Mesendoderm (in vitro differentiated cells): ENCODE data around the gene SETD7.

ENCODE experiments used
- DNase-seq: peaks from one replicate; pipeline ENCODE4 v3.0.0; 2013
- H2AK5ac ChIP-seq: 2 replicates; pipeline ENCODE4 v1.6.1; 2013; ENCODE audit warnings: low read length, inconsistent platforms
- H2BK120ac ChIP-seq: 2 replicates; pipeline ENCODE4 v1.6.1; 2013; ENCODE audit warnings: low read depth, mild to moderate bottlenecking, low read length, moderate library complexity, mixed read lengths
- H2BK15ac ChIP-seq: replicated peaks from 2 replicates; pipeline ENCODE4 v1.6.1; 2013; ENCODE audit warnings: low read depth, mild to moderate bottlenecking, moderate library complexity
- H2BK5ac ChIP-seq: 2 replicates; pipeline ENCODE4 v1.6.1; 2013; ENCODE audit warnings: low read length, inconsistent platforms
- H3K18ac ChIP-seq: 2 replicates; pipeline ENCODE4 v1.6.1; 2013; ENCODE audit warnings: mild to moderate bottlenecking, low read length, mixed read lengths
- H3K23ac ChIP-seq: one replicate; pipeline ENCODE4 v1.6.1; 2013; ENCODE audit warnings: low read length
- H3K27ac ChIP-seq: 2 replicates; pipeline ENCODE4 v1.5.1; 2013; ENCODE audit warnings: low read depth, mild to moderate bottlenecking, inconsistent platforms, low read length, moderate library complexity
- H3K27me3 ChIP-seq: 2 replicates; pipeline ENCODE4 v1.6.1; 2013; ENCODE audit warnings: low read length, control low read depth, mild to moderate bottlenecking, inconsistent platforms; ENCODE audit not compliant: insufficient read depth, poor library complexity
- H3K36me3 ChIP-seq: 2 replicates; pipeline ENCODE4 v1.6.1; 2013; ENCODE audit warnings: low read length, inconsistent platforms; ENCODE audit not compliant: control insufficient read depth, insufficient read depth
- H3K4ac ChIP-seq: one replicate; pipeline ENCODE4 v1.6.1; 2013; ENCODE audit warnings: low read depth, mild to moderate bottlenecking, low read length, moderate library complexity
- H3K4me1 ChIP-seq: 2 replicates; pipeline ENCODE4 v1.6.1; 2013; ENCODE audit warnings: low read depth, low read length, inconsistent platforms; ENCODE audit not compliant: control insufficient read depth
- H3K4me2 ChIP-seq: 2 replicates; pipeline ENCODE4 v1.6.1; 2013; ENCODE audit warnings: low read length
- H3K4me3 ChIP-seq: 2 replicates; pipeline ENCODE4 v1.5.1; 2013; ENCODE audit warnings: mild to moderate bottlenecking, low read length
- H3K56ac ChIP-seq: one replicate; pipeline ENCODE4 v1.6.1; 2013; ENCODE audit warnings: low read length
- H3K79me1 ChIP-seq: 2 replicates; pipeline ENCODE4 v1.6.1; 2013; ENCODE audit warnings: low read length, inconsistent platforms
- H3K79me2 ChIP-seq: 2 replicates; pipeline ENCODE4 v1.6.1; 2013; ENCODE audit warnings: mild to moderate bottlenecking, low read length; ENCODE audit not compliant: control insufficient read depth, insufficient read depth
- H3K9ac ChIP-seq: 2 replicates; pipeline ENCODE4 v1.6.1; 2013; ENCODE audit warnings: low read length, inconsistent platforms
- H4K5ac ChIP-seq: one replicate; pipeline ENCODE4 v1.6.1; 2013; ENCODE audit warnings: low read length
- H4K8ac ChIP-seq: one replicate; pipeline ENCODE4 v1.6.1; 2013; ENCODE audit warnings: low read depth, mild to moderate bottlenecking, control low read depth, low read length, moderate library complexity
- WGBS: extraction: QIAGEN DNeasy Blood & Tissue Kit; methylation state at CpG from one replicate; pipeline ENCODE4 v1.1.7; 2013; ENCODE audit warnings: low lambda C conversion rate, missing lambda C conversion rate; ENCODE audit not compliant: insufficient coverage; ENCODE audit errors: extremely low coverage; 5-methylcytosine and 5-hydroxymethylcytosine counted together

The SETD7 gene

DNA sequence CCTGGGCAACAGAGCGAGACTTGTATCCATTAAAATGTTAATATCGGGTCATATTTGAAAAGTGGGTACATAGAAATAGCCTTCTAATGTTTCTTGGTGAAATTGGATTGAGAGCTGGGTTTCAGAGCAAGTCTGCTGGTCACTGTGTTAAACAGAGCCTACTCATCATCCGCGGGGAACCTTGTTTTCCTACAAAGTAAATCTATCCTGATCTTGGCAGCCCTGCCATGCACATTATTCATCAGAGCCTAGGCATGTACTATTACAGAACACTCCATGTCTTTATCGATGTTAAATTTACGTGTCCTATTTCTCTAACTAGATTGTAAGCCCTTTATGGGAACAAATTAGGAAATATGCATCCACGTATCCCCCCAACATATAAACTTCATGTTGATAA is 18.7 kb downstream of the SETD7 start:
- no peak overlapping the region for H2BK120ac ChIP-seq

DNA sequence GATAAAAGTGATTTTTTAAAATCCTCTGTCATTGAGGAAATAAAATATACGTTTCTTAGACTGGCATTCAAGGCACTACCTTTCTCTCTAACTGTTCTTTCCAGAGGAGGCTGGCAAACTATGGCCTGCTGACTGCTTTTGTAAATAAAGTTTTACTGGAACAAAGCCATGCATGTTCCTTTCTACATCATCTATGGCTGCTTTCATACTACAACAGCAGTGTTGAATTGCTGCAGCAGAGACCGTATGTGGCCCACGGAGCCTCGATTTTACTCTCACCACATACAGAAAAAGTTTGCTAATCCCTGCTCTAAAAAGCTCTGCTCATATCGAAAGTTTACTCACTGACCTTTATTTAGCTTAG is 20.2 kb downstream of the SETD7 start:
- WGBS, result no CpG with 5 or more reads among the region's 5 CpGs
- Histone ChIP-seq H3K4me3 (no peak overlapping the region), H2AK5ac (no peak overlapping the region), H3K18ac (no peak overlapping the region), H3K79me1 (no peaks in the 10 kb centered on the region), H2BK5ac (no peak overlapping the region), H3K4me1 (no peaks in the 10 kb centered on the region), H4K5ac (no peak overlapping the region), H3K4ac (no peak overlapping the region), H3K4me2 (no peak overlapping the region), H3K27me3 (no peaks in the 10 kb centered on the region), H3K79me2 (no peaks in the 10 kb centered on the region), H3K36me3 (no peaks in the 10 kb centered on the region), H2BK120ac (no peak overlapping the region), H3K9ac (no peak overlapping the region), H3K23ac (no peak overlapping the region), H3K27ac (no peak overlapping the region), H2BK15ac (no peak overlapping the region), H3K56ac (no peak overlapping the region), H4K8ac (no peak overlapping the region)
- DNase-seq, result no peak

More for the DNA sequence above, 18.7 kb downstream of the SETD7 start:
- Histone ChIP-seq H3K23ac (no peak overlapping the region), H2AK5ac (no peak overlapping the region), H4K5ac (no peak overlapping the region), H3K27me3 (no peaks in the 10 kb centered on the region), H2BK15ac (no peak overlapping the region), H3K9ac (no peak overlapping the region), H3K4ac (no peak overlapping the region), H3K4me1 (no peaks in the 10 kb centered on the region), H3K27ac (no peak overlapping the region), H4K8ac (no peak overlapping the region), H3K56ac (no peak overlapping the region), H3K79me2 (no peaks in the 10 kb centered on the region), H3K79me1 (no peaks in the 10 kb centered on the region), H3K4me2 (no peak overlapping the region), H3K18ac (no peak overlapping the region), H3K4me3 (no peak overlapping the region), H3K36me3 (no peaks in the 10 kb centered on the region), H2BK5ac (no peak overlapping the region)
- DNase-seq, result no peak
- no CpG with 5 or more reads among the region's 7 CpGs for WGBS

DNA sequence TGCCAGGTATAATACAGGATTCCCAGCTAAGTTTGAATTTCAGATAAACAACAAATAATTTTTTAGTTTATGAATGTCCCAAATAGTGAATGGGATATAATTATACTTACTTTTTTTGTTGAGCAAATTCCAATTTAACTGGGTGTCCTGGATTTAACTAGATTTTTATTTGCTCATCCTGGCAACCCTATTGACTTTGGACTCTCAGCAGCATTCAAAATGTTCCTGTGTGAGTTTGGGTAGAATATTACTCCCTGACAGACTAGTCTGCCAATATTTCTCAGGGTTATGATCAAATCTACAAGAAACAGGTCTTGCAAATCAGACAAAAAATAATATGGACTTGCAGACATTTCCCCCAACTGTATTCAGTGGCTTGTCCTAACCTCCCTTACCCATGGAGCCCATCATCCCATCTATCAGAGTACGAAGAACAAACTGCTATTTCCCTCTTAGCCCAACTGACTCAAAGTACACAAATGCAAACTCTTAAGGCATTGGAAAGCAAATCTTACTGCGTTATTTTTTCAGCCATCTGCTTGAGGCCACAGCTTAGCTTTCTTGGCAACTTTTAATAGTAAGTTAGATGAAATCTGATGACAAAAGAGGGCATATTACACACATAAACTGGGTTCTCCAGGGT is 20.7 kb downstream of the SETD7 start:
- no peak overlapping the region for H4K5ac ChIP-seq
- H2BK5ac ChIP-seq, result no peak overlapping the region
- H3K23ac ChIP-seq, result no peak overlapping the region
- H3K4ac ChIP-seq, result no peak overlapping the region
- H3K27ac ChIP-seq, result no peak overlapping the region
- H3K79me1 ChIP-seq, result no peaks in the 10 kb centered on the region
- H3K79me2 ChIP-seq, result no peaks in the 10 kb centered on the region
- no peak overlapping the region for H2AK5ac ChIP-seq
- no peak overlapping the region for H2BK15ac ChIP-seq
- no peak overlapping the region for H3K18ac ChIP-seq
- H2BK120ac ChIP-seq, result no peak overlapping the region
- no peak overlapping the region for H4K8ac ChIP-seq
- no peak overlapping the region for H3K9ac ChIP-seq
- H3K27me3 ChIP-seq, result no peaks in the 10 kb centered on the region
- DNase-seq, result no peak
- no peak overlapping the region for H3K4me3 ChIP-seq
- H3K4me2 ChIP-seq, result no peak overlapping the region
- WGBS, result no CpG with 5 or more reads among the region's 2 CpGs
- no peaks in the 10 kb centered on the region for H3K36me3 ChIP-seq
- no peak overlapping the region for H3K56ac ChIP-seq
- H3K4me1 ChIP-seq, result no peaks in the 10 kb centered on the region

DNA sequence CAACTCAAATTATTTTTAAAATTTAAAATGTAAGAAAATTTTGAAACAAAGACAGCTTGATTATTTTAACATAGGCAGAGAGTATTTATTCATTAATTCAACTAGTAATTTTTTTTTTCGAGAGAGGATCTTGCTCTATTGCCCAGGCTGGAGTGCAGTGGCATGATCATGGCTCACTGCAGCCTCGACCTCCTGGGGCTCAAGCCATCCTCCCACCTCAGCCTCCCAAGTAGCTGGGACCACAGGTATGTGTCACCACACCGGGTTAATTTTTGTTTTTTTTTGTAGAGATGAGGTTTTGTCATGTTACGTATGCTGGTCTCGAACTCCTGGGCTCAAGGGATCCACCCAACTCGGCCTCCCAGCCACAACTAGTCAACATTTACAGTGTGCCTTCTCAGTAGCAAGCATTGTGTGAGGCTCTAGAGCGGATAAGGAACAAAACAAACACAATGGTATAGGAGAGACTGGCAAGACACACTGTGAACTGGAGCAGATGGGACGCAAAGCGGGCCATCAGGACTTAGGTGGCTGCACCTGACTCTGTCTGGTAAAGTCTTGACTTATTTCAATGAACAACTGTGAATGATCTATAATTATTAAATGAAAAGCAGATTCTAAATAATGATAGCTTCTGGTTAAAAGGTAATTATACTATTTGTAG is 21.6 kb downstream of the SETD7 start:
- Histone ChIP-seq H4K8ac (no peak overlapping the region), H3K36me3 (no peaks in the 10 kb centered on the region), H4K5ac (no peak overlapping the region), H2AK5ac (no peak overlapping the region), H3K4ac (no peak overlapping the region), H3K79me2 (no peaks in the 10 kb centered on the region), H3K23ac (no peak overlapping the region), H3K27ac (no peak overlapping the region), H3K27me3 (no peaks in the 10 kb centered on the region), H3K4me2 (no peak overlapping the region), H2BK5ac (no peak overlapping the region), H3K4me3 (no peak overlapping the region), H2BK120ac (no peak overlapping the region), H3K4me1 (no peaks in the 10 kb centered on the region), H3K79me1 (no peaks in the 10 kb centered on the region), H3K9ac (no peak overlapping the region), H3K56ac (no peak overlapping the region), H3K18ac (no peak overlapping the region), H2BK15ac (no peak overlapping the region)
- WGBS, result no CpG with 5 or more reads among the region's 9 CpGs
- no peak for DNase-seq

DNA sequence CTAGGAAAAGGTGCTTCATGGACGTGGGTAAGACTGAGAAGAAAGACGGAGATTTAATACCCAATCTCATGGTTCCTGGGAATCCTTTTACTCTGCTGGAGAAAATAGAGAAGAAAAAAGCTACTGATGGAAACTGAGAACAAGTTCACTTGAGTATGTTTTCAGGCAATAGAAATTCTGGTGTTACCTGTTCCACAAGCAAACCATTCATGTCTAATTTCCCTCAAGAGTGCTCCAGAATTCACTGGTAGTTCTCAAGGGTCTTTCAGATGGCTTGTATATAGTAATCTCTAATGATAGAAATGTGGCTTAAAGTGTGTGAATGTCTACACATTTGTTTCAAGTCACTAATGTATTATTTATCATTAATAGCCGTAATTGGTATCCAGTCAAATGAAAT is 22.5 kb downstream of the SETD7 start:
- Histone ChIP-seq H2BK15ac (no peak overlapping the region), H3K4me3 (no peak overlapping the region), H3K9ac (no peak overlapping the region), H3K4me1 (no peaks in the 10 kb centered on the region), H3K36me3 (no peaks in the 10 kb centered on the region), H3K18ac (no peak overlapping the region), H3K4ac (no peak overlapping the region), H3K23ac (no peak overlapping the region), H3K79me1 (no peaks in the 10 kb centered on the region), H4K5ac (no peak overlapping the region), H2BK5ac (no peak overlapping the region), H4K8ac (no peak overlapping the region), H3K27me3 (no peaks in the 10 kb centered on the region), H3K4me2 (no peak overlapping the region), H2BK120ac (no peak overlapping the region), H2AK5ac (no peak overlapping the region), H3K56ac (no peak overlapping the region), H3K27ac (no peak overlapping the region), H3K79me2 (no peaks in the 10 kb centered on the region)
- no CpG with 5 or more reads among the region's 3 CpGs for WGBS
- DNase-seq, result no peak

DNA sequence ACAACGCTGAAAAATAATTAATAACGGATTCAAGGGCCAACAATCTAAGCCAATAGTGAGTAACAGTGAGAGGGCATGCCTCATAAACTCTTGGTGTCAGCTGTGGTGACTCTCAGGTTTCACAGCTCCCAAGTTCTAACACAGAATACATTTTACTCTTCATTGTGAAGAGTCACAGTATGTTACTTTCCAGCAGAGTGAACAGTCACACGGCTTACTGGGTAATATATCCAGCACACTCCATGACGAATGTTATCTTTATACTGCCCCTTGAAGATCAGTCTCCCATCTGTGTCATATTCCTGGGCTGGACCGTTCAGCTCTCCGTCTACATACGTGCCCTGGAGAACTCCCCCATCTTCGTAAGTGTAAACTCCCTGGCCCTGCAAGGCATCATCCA is 23.1 kb downstream of the SETD7 start:
- Histone ChIP-seq H3K4me3 (no peak overlapping the region), H3K79me1 (no peaks in the 10 kb centered on the region), H2BK5ac (no peak overlapping the region), H3K79me2 (no peaks in the 10 kb centered on the region), H3K4me1 (no peaks in the 10 kb centered on the region), H3K23ac (no peak overlapping the region), H4K8ac (no peak overlapping the region), H3K36me3 (no peaks in the 10 kb centered on the region), H3K27me3 (no peaks in the 10 kb centered on the region), H3K18ac (no peak overlapping the region), H3K9ac (no peak overlapping the region), H2AK5ac (no peak overlapping the region), H3K4me2 (no peak overlapping the region), H3K56ac (no peak overlapping the region), H3K27ac (no peak overlapping the region), H2BK15ac (no peak overlapping the region), H4K5ac (no peak overlapping the region), H3K4ac (no peak overlapping the region), H2BK120ac (no peak overlapping the region)
- no CpG with 5 or more reads among the region's 8 CpGs for WGBS
- no peak for DNase-seq
